Measurements from ENCODE around the gene ACTA2.

ACTA2 gene

GRCh38 chr10:88952647-88953111, at the start of gene ACTA2:
Gene ACTA2 (minus strand): TSS chr10:88952773. CDS start chr10:88948930, 3,843 bp downstream.
- no peak for TF ChIP-seq CTCF (conservative IDR thresholded peaks at IDR 0.05; ENCODE audit: low read depth, low read length)
- peak within 1 kb of the TSS; percentile 7 for H3K4me3 ChIP-seq (ENCODE audit: low read length)
- DNase-seq (ENCODE audit: low read depth) = no peak

- DNase-seq (ENCODE audit: low read depth) = no peak
- no peak for TF ChIP-seq CTCF (conservative IDR thresholded peaks at IDR 0.05; ENCODE audit: low read depth, low read length)
- no peak overlapping the region for H3K4me3 ChIP-seq (ENCODE audit: low read length)
Measured at GRCh38 chr10:89001729-89002072, 49.1 kb upstream of the ACTA2 start.

- no peak overlapping the region for H3K4me3 ChIP-seq (ENCODE audit: low read length)
- no peak for DNase-seq (ENCODE audit: low read depth)
- TF ChIP-seq CTCF (conservative IDR thresholded peaks at IDR 0.05; ENCODE audit: low read depth, low read length) = no peak
Measured at GRCh38 chr10:89001024-89001728, 48.6 kb upstream of the ACTA2 start.

GRCh38 chr10:88999625-89000024, 47.1 kb upstream of the ACTA2 start:
- TF ChIP-seq CTCF (conservative IDR thresholded peaks at IDR 0.05; ENCODE audit: low read depth, low read length) = no peak
- DNase-seq (ENCODE audit: low read depth) = no peak
- no peak overlapping the region for H3K4me3 ChIP-seq (ENCODE audit: low read length)

DNA sequence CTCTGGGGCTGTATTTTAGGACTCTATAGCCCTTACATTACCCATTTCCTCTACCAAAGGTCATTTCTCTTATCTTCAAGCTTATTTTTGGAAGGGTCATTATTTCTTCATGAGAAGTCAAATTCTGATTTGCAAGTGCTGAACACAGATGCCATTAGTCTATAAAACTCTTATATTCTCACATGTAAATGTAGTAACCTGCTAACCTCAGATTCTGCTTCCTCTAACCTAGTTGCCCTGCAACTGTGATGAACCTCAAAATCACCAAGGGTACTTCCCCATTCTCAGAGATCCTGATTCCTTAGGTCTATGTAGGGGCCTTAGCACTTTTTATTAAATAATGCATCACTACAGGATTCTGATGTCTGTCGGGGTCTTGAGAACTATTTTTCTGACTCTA, 44.4 kb upstream of the ACTA2 start:
- DNase-seq (ENCODE audit: low read depth) = no peak
- no peak overlapping the region for H3K4me3 ChIP-seq (ENCODE audit: low read length)
- no peak for TF ChIP-seq CTCF (conservative IDR thresholded peaks at IDR 0.05; ENCODE audit: low read depth, low read length)

GRCh38 chr10:88995156-88995876, 42.7 kb upstream of the ACTA2 start:
- no peak for DNase-seq (ENCODE audit: low read depth)
- H3K4me3 ChIP-seq (ENCODE audit: low read length) = no peak overlapping the region

More at GRCh38 chr10:88995156-88995876, 42.7 kb upstream of the ACTA2 start:
- TF ChIP-seq CTCF (conservative IDR thresholded peaks at IDR 0.05; ENCODE audit: low read depth, low read length) = no peak

Data from retinal pigment epithelial cell (primary cell).